ENCODE measurements around the gene MARS1.
"Not testable (repeated sequence)": the region's sequence is repeated elsewhere in the genome, so short reads cannot be mapped to it uniquely, and the experiment has no call there.

Gene MARS1

GRCh38 chr12:57553343-57554202 is 65.7 kb downstream of the MARS1 start:
- DNase-seq, result no peak

DNA sequence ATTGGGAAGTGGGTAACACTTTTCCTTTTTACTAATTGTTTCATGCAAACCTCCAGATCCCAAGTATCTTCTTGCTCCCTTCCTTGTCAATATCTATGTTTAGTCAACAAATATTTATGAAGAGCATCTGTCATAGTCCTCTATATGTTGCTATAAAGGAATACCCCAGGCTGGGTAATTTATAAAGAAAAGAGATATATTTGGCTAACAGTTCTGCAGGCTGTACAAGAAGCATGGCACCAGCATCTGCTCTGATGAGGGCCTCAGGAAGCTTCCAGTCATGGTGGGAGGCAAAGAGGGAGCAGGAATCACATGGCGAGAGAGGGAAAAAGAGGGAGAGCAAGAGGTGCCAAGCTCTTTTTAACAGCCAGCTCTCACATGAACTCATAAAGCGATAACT is 66.6 kb downstream of the MARS1 start:
- no peak for DNase-seq

- no peak for DNase-seq
These were observed 67.0 kb downstream of the MARS1 start for GRCh38 chr12:57554897-57555296.

DNA sequence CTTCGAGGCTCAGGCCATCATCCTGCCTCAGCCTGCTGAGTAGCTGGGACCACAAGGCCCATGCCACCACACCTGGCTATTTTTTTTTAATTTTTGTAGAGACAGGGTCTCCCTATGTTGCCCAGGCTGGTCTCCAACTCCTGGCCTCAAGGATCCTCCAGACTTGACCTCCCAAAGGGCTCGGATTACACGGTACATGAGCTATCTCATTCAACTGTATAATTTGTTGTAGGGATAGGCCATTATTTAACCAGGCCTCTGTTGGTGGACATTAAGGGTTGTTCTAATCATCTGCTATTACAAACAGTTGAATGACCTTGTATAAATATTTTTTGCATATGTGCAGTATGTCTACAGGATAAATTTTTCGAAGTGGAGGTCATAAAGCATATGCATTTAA is 71.0 kb downstream of the MARS1 start:
- no peak for DNase-seq

DNA sequence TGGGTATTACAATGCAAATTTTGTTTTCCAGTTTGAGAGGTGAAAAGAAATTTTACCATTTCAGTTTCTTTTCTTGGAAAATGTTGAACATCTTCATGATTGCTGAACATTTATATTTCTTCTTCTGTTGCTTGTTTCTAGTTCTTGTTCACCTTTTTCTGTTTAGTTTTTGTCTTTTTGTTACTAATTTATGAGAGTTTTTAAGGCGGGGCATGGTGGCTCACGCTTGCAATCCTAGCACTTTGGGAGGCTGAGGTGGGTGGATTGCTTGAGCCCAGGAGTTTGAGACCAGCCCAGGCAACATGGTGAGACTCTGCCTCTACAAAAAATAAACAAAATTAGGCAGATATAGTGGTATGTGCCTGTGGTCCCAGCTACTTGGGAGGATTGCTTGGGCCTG is 72.6 kb downstream of the MARS1 start:
- no peak for DNase-seq

DNA sequence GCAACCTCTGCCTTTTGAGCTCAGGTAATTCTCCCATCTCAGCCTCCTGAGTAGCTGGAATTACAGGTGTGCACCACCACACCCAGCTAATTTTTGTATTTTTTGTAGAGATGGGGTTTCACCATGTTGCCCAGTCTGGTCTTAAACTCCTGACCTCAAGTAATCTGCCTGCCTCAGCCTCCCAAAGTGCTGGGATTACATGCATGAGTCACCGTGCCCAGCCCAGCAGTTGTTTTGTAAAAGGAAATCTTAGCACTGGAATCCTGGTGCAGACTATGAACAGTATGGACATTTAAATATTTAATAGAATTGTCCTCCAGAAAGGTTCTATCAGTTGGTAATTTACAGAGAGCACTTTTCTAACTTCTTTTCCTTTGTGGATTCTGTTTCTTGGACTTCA is 73.2 kb downstream of the MARS1 start:
- DNase-seq, result not testable (repeated sequence)

GRCh38 chr12:57563358-57563757 is 75.5 kb downstream of the MARS1 start:
- DNase-seq, result no peak

GRCh38 chr12:57564178-57564740 is 76.4 kb downstream of the MARS1 start:
- no peak for DNase-seq

All from NCI-H2081 (cell line).